H1 (cell line): ENCODE data around the gene CCNYL1. TPM values are rescaled to one million over a fixed set of nuclear protein-coding genes. Genes with fewer than 3 reads are reported as not detected.

Experiments
- POLR2AphosphoS5 ChIP-seq: IDR thresholded peaks from 2 replicates; pipeline ENCODE4 v1.6.1; 2011; ENCODE audit warnings: low read depth, low read length
- RBBP5 ChIP-seq: IDR thresholded peaks from 2 replicates; pipeline ENCODE4 v1.7.1; 2012; ENCODE audit warnings: low read depth, mild to moderate bottlenecking, inconsistent platforms, low read length, moderate library complexity, borderline replicate concordance
- polyA plus RNA-seq, 7 experiments: library from polyadenylated mRNA; depleted of rRNA in 3 of 7; stranded (reverse) in 5 of 7; unstranded in 2 of 7; fragments of >200 nt in 5 of 7; fragments of 200-250 nt in 2 of 7; gene quantifications; 1 replicate in 5 of 7; 2 replicates in 1 of 7; 4 replicates in 1 of 7; pipeline versions ENCODE4 v1.2.1 to v1.2.3, GENCODE V29; 2011 to 2013; ENCODE audit warnings: missing spikeins in 2 of 7, mixed read lengths in 2 of 7
- total RNA-seq: library from RNA; stranded (reverse); fragmentation: NEBNext Ultra II Directional; extraction: Animal tissue kit (Norgen Biotek cat#: 25700); gene quantifications from 2 replicates; pipeline ENCODE4 v1.2.1, GENCODE V29; 2021

The CCNYL1 gene
- total and polyA plus RNA-seq, 2 of the 8 experiments (the other 6 are each of a cell fraction or from before 2014, with no cell fraction given): 13.3 to 35.4 TPM

DNA sequence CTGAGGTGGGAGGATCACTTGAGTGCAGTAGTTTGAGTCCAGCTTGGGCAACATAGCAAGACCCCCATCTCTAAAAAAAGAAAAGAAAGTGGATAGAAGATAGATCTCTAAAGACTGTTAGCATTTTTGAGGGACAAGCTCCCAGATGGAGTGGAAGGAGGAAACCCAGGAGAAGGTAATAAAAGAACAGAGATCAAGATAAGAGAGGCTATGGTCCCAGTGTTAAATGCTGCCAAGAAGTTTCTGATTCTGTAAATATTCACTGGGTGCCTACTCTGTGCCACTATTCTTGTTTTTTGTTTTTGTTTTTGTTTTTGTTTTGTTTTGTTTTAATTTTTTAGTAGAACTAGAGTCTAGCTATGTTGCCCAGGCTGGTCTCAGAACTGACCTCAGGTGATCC, 32.1 kb downstream of the CCNYL1 start (continued):
- TF ChIP-seq RBBP5: no peak
- TF ChIP-seq POLR2AphosphoS5: no peak
